Testis (tissue), 2 donors: ENCODE results near the gene CEMP1.

Source experiments
- POLR2A ChIP-seq: fragments of 450-650 bp; IDR thresholded peaks from one replicate; pipeline ENCODE4 v1.6.1; 2017; ENCODE audit warnings: antibody characterized with exemption, mild to moderate bottlenecking, moderate library complexity
- TF ChIP-seq, protein P1 (sequence below), 3 experiments: fragments of 450-650 bp in 2 of 3; fragments of 200-600 bp in 1 of 3; sonication (generic) in 1 of 3; IDR thresholded peaks; one replicate each; pipeline ENCODE4 v1.5.1; 2016 to 2019; ENCODE audit warnings: antibody characterized with exemption in 3 of 3, mild to moderate bottlenecking in 2 of 3, moderate library complexity in 1 of 3

DNA sequence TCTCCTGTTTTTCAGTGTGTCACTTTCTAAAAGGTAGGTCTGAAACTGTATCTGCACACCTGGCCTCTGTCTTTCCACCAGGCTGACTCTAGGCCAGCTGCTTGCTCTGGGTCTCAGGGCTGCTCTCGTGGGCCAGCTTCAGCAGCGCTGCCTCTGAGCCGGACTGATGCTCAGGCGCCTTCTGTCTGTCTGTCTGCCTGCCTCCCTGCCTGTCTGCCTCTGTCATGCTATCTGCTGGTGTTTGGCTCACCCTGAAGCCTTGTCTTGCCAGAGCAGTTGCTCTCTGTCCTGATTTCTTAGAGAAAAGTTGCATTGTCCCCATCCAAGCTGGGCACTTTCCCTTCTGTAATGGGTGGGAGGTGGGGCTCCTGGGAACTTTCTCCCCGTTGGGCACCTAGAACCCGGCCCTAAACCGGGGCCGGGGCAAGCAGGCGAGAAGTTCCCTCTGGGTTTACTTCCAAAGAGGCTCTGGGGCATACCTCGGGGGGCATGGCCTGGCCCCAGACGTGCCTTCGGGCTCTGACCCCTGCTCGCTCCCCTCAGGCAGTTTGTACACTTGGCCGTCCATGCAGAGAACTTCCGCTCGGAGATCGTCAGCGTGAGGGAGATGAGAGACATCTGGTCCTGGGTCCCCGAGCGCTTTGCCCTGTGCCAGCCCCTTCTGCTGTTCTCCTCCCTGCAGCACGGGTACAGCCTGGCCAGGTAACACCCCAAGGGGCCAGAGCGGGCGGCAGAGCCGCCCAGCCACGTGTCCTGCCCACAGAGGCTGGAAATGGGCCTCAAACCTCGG is 33.3 kb downstream of the CEMP1 start:
- TF ChIP-seq, protein P1, sequence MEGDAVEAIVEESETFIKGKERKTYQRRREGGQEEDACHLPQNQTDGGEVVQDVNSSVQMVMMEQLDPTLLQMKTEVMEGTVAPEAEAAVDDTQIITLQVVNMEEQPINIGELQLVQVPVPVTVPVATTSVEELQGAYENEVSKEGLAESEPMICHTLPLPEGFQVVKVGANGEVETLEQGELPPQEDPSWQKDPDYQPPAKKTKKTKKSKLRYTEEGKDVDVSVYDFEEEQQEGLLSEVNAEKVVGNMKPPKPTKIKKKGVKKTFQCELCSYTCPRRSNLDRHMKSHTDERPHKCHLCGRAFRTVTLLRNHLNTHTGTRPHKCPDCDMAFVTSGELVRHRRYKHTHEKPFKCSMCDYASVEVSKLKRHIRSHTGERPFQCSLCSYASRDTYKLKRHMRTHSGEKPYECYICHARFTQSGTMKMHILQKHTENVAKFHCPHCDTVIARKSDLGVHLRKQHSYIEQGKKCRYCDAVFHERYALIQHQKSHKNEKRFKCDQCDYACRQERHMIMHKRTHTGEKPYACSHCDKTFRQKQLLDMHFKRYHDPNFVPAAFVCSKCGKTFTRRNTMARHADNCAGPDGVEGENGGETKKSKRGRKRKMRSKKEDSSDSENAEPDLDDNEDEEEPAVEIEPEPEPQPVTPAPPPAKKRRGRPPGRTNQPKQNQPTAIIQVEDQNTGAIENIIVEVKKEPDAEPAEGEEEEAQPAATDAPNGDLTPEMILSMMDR (IDR thresholded peaks at IDR 0.05) = no peak
- TF ChIP-seq POLR2A = no peak
